ENCODE data around the gene PHF1.
A peak's percentile ranks its signal among the peaks of the same experiment; 100 is the strongest.

The PHF1 gene

DNA sequence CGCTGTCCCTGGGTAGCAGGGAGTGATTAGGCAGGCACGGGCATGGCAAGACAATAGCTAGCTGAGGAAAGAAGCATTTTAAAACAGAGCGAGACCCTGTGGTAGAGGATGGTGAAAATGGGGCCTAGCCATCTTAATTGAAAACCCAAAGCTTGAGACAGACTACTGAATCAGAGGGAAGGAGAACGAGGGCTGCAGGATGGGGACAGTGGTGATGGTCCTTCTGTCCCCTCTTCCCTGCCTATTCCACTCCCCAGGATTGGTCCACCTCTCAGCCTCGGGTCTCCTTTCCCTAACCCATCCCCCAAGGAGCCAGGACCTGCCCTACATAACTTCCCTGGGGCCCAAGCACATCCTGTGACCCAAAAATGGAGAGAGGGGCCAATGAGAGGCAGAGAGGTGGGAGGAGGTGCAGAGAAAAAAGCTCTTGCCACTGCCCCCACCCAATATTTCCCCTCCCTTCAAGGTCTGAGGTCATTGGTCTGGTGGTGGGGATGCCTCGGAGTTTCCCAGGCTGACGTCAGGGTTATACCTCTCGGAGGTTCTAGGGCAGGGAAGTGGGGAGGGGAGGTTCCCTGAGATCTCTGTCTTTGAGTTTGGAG lies 8.0 kb downstream of the PHF1 start:
- DNase-seq: no peak

GRCh38 chr6:33419580-33420490 lies 9.0 kb downstream of the PHF1 start, which contains the start of gene SYNGAP1:
SYNGAP1 (plus strand) TSS chr6:33420065; CDS start chr6:33420265, 200 bp downstream.
- DNase-seq: no peak

- no peak for DNase-seq
Measured at GRCh38 chr6:33420491-33421343, 9.9 kb downstream of the PHF1 start.

- DNase-seq: no peak
Measured at GRCh38 chr6:33421344-33421643, 10.5 kb downstream of the PHF1 start.

DNA sequence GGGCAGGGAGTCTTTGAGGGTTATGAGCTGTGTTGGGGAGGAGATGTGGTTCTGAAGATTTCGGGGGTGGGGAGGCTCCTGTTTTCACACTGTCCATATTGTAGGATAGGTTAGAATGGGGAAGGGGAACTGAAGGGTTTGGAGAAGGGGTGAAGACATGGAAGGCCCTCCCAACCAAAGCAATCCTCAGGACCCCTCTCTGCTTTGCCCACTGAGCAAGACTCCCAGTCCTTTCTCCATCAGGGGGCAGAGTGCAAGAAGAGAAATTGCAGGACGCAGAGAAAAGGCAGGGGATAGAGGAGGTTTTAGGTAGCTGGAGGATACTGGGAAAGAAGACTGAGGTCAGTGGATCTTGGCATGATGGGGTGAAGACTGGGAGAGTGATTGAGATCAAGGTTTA lies 13.0 kb downstream of the PHF1 start:
- no peak for DNase-seq

- DNase-seq: no peak
Measured at GRCh38 chr6:33424855-33425667, 14.2 kb downstream of the PHF1 start.

DNA sequence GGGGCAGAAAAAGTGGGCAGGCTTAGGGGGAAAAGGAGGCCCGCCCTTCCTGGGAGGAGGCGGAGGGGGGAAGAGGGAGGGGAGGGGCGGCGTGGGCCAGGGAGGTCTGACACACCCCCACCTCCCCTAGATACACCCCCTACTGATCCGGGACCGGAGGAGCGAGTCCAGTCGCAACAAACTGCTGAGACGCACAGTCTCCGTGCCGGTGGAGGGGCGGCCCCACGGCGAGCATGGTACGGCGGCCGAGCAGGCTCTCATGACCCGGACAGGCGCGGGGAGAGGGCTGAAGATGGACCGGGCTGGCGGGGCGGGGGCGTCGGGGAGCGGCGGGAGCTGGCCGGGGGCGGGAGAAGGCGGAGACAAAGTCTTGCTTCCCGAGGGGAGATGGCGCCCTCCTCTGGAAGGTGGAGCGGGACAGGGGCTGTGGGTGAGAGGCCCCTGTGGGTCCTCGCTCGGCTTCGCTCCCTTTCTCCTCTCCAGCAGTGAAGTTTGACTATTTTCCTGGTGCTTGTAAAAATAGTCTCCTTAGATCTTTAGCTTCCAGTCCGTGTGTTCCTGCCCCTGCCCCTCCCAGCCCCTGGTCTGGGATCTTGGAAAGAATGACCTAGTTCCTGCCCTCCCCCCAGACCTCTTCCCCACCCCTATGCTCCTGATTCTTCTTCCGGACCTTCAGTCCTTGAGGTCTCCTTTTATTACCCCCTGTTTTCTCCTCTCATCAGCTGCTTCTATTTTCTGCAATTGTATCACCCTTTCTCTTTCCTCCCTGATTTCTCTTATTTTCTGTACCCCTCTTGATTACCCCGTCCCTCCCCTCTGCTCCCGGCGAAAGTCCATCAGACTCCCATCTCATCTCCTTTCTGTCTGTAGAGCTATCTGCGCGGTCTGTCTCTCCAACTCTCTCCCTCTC lies 15.1 kb downstream of the PHF1 start:
- peak; percentile 76 for DNase-seq

DNA sequence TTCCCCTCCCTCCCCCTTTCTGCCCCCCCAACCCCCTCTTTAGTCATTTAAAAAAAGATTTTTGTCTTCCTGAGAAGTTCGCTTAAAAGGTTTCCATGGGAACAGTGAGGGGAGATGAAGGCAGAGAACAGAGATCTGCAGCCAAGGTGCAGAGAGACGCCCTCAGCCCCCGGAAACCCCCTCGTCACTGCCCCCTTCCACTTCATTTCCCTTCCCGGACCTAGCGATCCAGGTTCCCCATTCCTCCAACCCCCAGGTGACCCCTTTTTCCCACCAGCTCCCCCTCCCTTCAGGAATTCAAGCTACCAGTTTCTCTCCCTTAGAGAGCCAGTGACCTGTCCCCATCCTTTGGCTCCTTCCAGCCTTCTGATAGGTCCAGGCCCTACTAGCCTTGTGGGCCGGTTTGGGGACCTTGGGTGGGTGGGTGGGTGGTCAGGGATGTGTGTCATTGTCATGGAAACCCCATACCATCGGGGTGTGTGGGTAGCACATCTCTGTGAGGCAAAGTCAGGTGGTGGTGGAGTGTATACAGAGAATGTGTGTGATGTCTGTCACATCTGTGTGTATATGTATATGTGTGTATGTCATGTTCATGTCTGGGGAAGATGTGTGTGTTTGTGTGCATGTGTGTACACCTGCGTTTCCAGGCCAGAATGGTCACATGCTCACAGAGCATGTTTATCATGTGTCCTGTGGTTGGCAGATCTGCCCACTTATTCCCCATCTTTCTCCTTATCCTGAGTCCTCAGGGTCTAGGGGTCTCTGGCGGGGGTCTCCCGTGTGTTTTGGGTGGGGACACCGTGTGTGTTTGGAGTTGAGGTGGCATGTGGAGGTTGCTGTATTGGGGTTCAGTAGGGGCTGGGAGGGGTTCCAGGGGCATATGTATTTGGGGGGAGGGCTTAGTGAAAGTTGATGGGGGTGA lies 16.0 kb downstream of the PHF1 start:
- DNase-seq: no peak

GRCh38 chr6:33427585-33428223 lies 16.9 kb downstream of the PHF1 start:
- DNase-seq: peak; percentile 15

DNA sequence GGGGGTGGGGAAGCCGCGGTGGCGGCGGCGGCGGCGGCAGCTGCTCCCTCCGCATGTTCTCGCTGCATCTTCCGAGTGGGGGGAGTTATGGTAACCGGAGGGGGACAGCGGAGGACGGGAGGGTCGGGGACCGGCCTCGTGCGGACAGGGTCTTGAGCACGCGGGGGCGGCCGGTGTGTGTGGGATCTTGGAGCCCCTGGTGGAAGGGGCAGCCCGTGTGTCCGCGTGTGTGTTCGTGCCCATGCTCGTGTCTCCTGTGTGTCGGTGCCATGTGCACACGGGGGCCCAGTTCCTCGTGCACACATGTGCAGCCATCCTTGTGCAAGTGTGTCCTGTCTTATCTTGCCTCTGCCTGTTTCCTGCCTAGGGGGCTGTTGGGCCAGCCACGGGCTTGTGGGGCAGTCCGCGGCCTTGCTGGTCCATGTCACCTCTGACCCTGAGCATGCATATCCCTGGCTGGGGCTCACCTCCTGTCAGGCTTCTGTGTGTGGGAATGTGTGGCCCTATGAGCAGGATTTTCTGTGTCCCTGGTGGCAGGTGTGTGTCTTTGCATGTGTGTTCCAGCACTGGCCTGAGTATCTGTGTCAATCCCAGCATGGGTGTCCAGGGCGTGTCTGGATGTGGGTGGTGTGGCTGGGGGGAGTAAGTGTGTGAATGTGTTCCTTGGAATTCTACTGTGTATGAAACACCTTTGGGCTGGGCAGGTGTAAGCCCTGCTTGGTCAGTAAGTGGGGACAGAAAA lies 17.6 kb downstream of the PHF1 start:
- no peak for DNase-seq

DNA sequence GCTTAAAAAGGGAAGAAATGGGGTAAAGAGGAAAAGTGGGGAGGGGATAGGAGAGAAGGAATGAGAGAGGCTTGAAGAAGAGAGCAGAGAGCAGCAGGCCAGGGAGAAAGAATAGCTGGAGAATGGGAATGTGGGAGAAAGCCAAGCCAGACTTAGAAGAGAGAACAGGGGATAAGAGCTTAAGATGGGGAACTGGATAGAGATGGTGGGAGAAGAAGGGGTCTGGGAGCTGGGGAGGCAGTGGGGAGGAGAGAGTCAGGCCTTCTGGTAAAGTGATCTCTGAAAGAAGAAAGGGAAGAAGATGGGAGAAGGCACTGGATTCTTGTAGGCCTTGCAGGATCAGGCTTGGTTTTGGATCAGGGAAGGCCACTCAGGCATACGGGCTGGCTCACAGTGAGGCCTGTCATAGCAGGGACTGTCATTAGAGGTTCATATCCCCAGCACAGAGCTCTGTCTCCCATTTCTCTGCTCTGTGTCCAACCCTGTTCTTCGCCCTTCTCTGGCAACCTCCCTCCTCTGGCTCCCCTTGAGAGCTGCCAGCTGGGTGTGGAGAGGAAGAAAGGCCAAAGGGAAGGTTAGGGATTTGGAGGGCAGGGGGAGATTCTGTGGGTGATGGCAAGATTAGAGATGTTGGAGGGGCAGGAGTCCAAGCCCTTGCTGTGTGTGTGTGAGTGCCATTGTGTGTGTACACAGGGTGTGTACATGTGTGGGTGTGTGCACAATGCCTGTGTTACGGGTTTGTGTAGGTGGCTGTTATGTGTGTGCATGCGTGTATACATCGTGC lies 18.3 kb downstream of the PHF1 start:
- no peak for DNase-seq

GRCh38 chr6:33429750-33430052 lies 18.9 kb downstream of the PHF1 start:
- DNase-seq: no peak

DNA sequence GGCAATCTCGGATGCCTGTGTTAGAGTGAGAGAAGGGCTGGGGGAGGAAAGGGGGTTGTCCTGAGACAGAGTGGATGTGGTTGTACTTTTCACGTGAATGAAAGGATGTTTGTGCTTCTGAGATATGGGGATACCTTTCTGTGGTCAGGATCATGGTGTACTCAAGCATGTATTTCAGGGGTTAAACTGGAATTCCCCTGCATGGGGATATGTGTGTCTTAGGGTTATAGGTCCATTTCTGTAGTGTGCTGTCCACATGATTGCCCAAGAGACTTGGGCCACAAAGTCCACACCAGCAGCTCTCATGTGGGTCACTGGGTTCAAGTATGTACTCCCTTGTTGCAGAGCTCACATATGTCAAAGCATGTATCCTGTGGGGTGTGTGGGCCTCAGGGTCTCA lies 19.5 kb downstream of the PHF1 start:
- DNase-seq: no peak

DNA sequence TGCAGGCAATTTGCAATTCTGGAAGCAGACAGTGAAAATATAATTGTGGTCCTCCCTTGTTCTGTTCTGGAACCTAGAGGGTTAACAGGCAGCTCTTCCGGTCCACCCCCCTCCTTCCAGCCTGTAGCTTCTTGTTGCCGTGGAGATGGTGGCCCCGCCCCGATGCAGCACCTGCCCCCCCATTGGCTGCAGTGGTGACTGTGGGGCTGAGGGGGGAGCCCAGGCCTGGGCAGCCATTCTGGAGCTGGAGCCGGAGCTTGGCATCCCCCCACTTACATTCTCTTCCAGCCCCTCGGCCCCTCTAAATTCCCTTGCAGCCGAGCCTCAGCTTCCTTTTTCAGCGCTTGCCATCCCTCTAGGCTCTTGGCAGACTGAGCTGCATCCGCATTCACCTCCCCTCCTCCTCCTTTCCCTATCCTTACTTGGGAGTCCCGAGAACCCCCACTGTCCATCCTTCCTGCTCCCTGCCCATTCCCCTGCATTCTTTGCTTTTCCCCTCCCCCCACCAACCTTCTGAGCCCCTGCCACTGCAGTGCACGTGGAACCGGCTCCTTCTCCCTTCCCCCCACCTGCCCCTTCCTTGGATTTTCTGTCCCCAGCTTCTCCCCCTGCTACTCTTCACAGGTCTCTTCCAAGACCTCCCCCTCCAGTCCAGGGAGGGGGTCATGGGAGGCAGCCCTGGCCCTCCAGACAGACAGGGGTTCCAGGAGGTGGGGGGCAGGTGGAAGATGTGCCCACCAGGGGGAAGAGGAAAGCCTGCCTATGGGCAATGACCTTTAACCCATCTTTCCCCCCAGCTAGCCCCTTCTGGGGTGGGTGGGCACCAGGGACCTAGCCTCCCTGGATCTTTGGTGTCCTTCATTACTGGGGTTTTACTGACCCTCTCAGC lies 20.4 kb downstream of the PHF1 start:
- DNase-seq: peak; percentile 39

DNA sequence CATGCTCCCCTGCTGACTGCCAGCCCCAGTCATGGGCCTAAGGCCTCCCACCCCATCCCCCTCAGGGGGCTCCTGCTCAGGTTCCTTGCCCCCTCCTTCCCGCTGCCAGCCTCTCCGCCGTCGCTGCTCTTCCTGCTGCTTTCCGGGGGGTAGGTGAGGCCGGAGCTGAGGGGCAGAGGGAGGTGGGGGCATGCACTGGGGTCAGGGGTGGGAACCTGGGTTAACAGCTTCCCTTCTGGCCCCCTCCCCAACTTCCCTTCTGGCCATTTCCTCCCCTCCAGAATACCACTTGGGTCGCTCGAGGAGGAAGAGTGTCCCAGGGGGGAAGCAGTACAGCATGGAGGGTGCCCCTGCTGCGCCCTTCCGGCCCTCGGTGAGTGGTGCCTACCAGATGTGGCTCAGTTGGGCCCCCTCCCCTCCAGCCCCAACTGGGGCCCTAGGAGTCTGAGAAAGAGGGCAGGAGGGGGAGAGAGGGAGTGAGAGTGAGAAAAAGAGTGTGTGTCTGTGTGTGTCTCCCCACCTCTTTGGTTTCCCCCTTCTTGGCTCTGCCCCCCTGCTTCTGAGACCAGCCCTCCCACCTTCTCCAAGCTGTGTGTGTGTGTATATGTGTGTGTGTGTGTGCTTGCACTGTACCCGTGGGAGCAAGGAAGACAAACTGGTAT lies 21.2 kb downstream of the PHF1 start:
- DNase-seq: no peak

- no peak for DNase-seq
Measured at GRCh38 chr6:33432546-33432945, 21.7 kb downstream of the PHF1 start.

GRCh38 chr6:33433001-33433543 lies 22.3 kb downstream of the PHF1 start:
- DNase-seq: no peak

All from NCI-H2029 (cell line).